GM18517 (cell line): ENCODE data around the gene CLEC4F.
A peak's percentile ranks its signal among the peaks of the same experiment; 100 is the strongest.

Experiments
- ATAC-seq: cut with Tn5 transposase; IDR thresholded peaks from one replicate; pipeline ENCODE4 v1.9.1; 2021; ENCODE audit warnings: mild to moderate bottlenecking, moderate library complexity; ENCODE audit not compliant: unreplicated experiment

Gene CLEC4F, protein sequence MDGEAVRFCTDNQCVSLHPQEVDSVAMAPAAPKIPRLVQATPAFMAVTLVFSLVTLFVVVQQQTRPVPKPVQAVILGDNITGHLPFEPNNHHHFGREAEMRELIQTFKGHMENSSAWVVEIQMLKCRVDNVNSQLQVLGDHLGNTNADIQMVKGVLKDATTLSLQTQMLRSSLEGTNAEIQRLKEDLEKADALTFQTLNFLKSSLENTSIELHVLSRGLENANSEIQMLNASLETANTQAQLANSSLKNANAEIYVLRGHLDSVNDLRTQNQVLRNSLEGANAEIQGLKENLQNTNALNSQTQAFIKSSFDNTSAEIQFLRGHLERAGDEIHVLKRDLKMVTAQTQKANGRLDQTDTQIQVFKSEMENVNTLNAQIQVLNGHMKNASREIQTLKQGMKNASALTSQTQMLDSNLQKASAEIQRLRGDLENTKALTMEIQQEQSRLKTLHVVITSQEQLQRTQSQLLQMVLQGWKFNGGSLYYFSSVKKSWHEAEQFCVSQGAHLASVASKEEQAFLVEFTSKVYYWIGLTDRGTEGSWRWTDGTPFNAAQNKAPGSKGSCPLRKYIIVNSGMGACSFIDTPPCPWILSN

DNA sequence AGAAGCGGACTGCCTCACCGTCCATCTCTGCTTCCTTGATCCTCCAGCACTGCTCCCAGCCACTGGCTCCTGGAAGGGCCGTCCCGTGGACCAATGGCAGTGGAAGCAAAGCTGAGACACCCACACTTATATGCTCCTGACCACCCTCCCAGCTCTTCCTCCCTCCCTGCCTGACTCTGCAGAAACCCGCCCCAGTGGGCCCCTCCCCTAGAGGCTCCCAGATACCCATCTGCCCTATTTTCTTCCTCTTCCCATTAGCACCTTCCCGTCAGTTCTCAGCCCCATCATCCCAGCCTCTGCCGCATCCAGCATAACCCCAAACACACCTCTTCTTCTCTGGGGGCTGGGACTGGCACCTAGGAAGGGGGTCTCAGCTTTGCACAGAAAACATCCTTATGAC is at the start of gene CLEC4F:
Gene CLEC4F (minus strand): TSS at position 101 of the 400 bp plus-strand sequence. CDS start 76 bp downstream, at position 25.
- no peak for ATAC-seq

DNA sequence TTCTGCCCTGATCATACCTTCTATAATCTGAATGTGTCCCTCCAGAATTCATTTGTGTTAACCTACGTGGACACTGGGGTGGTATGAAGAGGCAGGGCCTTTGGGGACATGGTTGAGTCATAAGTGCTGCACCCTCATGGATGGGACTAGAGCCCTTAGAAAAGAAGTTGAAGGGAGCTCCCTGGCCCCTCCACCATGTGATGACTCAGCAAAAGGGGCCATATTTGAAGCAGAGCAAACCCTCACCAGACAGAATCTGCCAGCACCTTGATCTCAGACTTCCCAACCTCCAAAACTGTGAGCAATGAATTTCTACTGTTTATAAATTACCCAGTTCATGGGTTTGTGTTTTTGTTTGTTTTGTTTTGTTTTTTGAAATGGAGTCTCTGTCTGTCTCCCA is 48.6 kb upstream of the CLEC4F start:
- no peak for ATAC-seq

DNA sequence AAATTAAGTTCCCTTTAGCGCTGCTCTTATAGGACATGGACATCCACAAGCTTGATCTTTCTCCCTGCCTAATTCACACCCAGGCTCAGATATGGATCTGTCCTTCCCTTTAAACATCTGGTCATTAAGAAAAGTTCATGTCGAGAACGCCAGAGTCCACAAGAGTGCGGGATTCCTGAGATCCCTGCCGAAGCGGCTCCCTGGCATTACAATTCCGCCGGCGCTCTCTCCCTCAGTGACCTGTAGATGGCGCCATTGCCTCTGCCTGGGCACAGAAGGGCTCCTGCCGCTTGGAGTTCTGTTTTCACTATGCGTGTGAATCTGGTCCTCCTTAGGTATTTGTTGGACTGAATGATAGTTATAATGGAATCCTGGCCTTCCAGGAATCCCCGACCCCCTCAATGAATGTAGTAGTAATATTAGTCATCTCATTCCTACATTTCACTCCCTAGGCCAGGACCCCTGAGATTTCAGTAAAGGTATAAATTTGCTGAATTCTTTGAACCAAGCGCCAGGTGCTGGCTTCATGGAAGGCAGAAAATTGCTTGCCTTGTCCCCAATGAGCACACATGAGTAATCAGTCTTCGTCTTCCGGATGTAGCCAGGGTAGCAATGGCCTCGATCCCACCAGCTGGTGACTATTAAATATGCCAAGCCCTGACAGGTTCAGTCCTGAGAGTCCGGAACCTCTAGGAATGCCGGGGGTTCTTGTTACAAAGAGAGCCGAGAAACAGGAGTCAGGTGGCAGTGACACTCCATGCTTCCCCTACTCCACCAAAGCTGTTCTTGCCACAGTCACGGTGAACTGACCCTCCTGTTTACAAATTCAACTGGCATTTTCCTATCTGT is 41.6 kb upstream of the CLEC4F start:
- no peak for ATAC-seq

DNA sequence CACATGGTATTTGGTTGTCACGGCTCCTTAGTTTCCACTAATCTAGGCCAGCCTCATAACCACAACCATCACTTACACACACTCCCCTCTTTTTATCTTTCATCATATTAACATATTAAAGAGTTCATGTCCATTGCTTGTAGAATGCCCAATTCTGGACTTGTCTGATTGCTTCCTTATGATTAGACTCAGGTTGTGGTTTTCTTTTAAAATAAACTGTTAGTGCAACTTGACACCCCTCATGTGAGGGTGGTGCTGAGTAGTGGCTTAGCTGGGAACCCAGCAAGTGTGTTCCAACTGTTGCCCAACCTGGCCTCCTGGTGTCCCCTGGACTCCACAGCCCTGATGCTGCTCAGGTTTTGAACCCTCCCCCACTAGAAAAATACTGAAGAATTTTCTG is 35.3 kb upstream of the CLEC4F start:
- ATAC-seq, result no peak

DNA sequence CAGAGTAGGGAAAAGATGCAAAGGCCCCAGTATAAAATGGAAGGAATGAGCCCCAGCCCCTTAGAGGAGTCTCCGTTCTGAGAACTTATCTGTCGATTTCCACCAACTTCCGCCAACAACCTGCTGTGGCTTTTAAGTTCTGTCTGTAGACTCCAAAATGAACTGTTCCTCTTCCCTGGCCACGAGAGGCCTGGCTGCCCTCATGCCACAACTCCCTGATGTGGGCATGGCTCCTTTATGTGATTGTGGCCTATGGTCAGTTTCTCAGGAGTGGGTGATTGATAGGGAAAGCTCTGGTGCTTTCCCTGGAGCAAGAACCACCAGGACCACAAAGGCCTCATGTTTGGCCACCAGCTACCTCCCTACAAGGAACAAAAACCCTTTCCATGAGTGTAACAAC is 34.0 kb upstream of the CLEC4F start:
- ATAC-seq, result no peak

DNA sequence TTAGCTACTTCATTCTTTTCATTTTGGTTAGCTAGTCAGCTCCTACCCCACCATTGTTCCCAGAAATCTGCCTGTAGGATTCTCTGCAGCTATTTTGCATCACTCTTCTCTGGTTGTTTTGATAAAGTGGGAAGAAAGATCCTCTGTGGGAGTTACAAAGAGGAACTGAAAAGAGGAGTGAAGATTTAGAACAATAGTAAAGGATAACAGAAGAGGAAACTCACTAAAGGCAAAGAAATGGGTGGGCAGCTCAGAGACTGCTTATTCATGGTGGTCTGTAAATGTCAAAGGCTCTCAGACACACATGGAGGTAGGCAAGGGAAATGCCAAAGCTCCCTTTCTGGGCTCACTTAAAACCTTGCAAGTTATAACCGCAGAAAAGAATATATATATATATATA is 32.4 kb upstream of the CLEC4F start:
- no peak for ATAC-seq

DNA sequence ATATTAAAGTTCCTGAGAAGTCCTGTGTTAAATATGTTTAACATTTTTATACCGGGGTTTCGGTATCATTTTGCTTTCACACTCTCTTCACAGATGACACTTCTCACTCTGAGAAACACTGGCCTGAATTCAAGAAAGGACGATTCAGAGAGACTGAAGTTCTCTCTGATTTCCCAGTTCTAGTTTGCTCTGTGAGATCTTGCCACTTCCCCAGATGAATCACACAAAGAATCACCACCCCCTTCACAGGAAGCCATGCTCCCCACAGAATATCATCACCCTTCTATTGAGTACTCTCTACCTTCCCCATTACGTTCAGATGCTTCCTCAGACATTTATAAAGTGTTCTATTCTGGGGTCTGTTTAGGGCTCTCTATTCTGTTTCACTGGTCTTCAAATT is 31.3 kb upstream of the CLEC4F start:
- peak; percentile 71 for ATAC-seq

DNA sequence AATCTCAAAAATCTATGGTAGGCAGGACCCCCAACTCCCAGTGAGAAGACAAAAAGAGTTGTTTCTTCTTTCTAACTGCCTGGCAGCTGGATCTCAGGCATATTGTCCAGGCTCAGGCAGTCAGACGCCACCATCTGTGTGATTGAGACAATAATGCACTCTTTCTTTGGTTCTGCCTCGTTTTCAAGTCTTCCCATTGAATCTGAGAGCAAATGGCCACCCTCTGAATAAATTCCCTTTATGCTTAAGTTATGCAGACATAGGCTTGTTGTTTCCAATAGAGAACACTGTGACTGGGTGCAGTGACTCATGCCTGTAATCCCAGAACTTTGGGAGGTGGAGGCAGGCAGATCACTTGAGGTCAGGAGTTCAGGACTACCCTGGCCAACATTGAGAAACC is 30.5 kb upstream of the CLEC4F start:
- ATAC-seq, result no peak

DNA sequence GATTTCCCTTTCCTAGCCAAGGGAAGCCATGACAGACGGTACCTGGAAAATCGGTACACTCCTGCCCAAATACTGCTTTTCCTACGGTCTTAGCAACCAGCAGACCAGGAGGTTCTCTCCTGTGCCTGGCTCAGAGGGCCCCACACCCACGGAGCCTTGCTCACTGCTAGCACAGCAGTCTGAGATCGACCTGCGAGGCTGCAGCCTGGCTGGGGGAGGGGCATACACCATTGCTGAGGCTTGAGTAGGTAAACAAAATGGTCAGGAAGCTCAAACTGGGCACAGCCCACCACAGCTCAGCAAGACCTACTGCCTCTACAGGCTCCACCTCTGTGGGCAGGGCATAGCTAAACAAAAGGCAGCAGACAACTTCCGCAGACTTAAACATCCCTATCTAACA is 22.0 kb upstream of the CLEC4F start:
- ATAC-seq, result no peak

DNA sequence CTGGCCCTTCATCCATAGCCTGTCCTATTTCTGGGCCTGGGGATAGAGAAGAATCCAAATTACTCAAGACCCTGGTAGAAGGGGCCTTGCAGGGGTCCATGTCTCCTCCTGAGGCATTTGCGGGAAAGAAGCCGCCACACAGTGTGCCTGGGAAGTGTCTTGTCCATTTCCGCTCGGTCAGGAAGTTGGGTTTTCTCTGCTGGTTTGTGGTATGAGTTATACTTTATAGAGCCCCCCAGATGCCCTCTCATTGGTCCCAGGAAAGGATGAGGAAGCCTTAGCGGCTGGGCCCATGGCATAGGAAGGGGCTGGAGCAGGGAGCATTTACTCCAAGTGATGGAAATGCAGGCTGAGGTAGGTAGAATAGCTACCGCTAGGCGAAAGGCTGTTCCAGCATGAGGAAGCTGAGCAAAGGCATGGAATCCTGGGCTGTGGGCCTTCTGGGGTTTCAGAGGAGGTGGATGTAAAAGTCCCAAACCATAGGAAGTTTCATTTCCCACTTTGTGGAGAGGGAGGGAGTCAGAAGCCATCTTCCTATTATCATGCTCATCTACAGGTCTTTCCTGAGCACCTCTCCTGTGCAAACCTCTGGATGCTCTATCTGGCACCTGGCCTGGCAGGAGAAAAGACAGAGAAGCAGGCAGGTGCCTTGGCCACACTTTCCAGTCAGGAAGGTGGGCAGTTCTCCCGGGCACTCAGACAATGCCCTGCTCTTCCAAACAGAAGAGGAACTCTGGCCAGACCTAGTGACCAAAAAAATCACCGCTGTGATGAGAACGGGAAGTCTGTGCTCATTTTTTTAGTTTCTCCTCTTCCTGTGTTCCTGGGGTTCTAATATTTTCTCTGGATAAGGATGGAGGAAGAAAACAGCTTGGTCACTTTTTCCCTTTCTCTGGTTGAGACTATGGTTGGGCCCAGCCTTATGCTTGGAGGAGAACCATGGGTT is 17.9 kb upstream of the CLEC4F start:
- no peak for ATAC-seq

DNA sequence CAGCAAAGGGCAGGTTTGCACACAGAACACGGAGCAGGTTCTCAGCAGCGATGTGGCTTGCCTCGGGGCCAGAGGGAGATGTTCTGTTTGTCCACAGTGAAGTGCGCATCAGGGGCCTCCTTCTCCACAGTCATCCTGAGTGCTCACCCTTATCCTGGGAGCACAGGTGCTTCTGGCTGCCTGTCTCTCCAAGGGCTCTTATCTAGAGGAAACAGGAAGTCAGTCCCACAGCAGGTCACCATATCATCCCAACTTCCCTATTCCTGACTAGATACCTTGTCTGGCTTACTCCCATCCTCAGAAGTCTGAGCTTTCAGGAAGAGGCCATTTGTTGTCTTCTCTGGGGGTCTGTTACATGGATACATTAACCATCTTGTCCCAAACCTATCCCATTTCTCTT is 15.2 kb upstream of the CLEC4F start, which contains the start of gene CD207:
Gene CD207 (minus strand): TSS at position 174 of the 400 bp plus-strand sequence. CDS start 40 bp downstream, at position 134.
- ATAC-seq, result no peak

DNA sequence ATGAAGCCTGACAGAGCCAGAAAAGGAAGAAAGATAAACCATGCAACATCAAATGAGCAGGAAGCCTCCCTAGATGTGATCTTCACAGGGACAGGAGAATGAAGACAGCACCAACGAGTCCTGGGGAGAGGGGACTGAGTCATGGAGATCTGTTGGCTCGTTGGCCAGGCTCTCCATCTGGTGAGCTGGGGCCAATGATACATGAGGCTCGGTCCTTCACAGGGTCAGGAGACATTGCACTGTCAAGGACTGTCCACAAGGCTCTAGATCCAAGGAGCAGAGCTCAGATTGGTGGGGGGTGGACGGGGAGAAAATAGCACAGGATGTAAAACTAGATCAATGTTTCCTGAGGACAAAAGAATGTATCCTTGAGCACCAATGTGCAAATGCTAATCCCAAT is 14.5 kb upstream of the CLEC4F start:
- ATAC-seq, result no peak

DNA sequence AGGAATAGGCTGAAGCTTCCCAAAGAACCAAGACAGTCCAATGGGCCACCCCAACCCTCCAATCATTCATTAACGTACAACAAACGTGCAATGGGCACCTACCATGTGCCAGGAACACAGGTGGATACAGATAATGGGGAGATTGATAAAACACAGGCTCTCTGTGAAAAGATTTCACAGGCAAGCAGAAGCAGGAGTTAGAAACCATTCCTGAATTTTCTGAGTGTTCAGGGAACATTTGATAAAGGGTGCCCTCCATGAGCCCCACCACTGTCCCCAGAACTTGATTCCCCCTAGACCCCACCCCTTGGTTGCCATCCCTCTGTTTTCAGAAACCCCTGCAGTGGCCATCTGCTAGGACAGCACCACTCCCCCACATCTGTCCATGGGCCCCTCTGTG is 13.7 kb upstream of the CLEC4F start:
- no peak for ATAC-seq

DNA sequence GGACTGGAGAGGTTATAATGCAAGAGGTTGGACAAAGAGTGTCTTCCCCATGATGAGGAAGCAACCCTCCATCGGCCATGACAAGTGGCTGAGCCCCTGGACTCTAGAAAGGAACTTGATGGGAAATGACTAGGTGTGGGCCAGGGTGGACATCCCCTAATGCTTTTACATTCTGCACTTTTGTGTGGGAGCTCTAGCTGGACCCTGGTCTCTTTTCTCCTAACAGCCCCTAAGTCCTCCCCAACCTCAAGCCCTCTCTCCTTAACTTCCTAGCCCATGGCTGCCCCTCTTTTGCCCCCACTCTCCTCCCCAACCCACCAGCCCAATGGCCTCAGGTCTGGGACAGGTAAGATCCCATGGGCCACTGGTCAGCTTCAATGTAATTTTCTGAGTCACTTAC is 12.8 kb upstream of the CLEC4F start:
- no peak for ATAC-seq

DNA sequence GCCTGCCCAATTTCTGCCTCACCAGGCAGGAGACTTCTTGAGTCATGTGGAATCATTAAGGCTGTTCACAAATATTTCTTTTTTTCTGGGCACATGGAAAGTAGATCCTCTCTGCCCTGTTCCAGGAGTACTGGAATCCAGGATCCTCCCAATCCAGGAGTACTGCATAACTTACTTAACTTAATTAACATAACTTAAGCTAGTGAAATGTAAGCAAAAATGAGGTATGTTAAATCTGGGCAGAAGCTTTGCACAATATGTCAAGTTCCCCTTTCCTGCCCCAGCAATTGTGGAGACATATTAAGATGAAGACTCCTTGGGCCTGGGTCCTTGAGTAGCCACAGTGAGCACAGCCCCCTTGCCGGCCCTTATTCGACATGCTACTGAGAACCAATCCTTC is 12.0 kb upstream of the CLEC4F start:
- no peak for ATAC-seq

DNA sequence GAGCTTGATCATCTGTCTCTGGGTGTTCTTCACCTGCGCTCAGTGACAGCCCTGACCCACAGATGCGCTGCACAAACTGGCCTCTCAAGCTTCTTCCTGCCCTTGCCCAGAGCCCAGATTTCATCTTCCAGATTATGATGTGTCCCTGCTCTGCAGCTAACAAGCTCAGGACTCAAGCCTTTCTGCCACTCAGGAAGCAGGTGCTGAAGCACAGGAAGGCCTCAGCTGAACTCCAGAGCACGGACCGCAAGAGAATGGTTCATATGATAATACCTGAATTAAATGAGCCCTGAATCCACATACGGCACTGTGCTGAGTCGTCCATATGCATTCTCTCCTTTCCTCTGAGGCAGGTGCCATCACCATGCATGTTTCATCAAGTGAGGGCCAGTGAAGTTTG is 11.5 kb upstream of the CLEC4F start:
- no peak for ATAC-seq

DNA sequence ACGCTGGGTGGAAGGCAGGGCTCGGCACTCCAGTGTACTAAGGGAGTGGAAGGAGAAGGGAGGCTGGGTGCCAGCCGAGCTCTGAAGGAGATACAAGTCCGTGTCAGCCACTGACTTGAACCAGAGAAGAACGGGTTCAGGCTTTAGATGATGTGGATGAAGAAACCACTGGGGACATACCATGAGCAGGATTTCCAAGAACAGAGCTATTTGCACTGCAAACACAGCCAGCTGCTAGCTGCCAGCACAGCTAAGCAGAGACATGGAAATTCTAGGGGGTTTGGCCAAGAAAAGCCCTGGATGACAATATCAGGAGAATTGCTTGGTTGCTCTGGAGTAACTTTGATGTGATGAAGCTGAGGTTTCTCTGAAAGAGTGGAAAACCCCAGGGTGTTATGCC is 10.0 kb upstream of the CLEC4F start:
- no peak for ATAC-seq

DNA sequence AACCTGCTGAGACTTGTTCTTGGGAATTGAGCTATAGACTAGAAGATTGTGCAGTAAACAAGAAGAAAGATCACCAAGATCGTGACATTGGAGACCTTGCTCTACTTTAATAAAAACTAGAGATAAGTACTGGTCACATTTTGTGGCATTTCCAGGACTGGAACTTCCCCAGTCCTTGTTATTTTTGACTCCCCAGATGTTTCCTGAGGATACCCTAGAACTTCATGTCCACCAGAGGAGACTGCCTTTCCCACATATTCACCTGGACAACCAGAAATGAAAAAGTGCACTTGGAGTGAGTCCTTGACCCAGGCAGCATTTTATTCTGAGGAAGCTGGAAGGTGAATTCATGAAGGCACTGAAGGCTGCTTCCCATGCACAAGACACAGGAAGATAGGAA is 9.5 kb upstream of the CLEC4F start:
- no peak for ATAC-seq

DNA sequence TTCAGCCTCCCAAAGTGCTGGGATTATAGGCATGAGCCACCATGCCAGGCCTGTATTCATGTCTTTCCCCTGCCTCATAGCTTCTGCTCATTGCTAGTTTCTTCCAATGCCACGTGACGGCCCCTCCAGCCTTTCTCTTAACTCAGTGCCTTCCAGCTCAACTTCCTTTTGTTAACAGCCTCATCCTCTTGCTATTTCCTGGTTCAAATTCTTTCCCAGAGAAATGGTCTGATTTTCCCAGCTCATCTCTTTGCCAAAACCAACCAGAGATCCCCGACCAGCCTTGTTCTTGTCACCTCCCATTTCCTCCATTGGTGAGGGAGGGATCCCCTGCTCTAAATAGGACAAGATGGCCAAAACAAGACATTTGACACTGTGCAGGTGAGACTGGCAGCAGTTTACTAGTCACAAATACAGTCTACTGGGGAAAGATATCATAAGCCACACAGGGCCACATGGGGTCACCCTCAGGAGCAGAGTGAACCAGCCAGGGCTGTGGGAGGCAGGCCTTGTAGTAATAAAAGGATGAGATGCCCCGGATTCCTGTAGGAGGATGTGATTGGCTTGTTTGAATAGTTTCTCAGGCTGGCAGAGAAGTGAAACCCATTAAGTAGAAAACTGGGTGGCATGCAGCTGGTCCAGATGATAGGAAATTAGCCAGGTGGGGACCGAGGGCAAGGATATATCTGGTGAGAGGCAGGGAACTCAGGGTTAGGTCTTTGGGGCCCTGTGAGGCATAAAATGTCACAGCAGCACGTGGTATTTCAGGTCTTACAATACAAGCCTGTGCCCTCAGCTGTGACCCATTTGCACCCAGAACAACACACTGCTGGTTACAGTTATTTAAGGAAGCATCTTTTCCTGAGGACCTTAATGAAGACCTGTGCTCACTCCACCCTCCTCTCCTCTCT is 8.8 kb upstream of the CLEC4F start:
- no peak for ATAC-seq

DNA sequence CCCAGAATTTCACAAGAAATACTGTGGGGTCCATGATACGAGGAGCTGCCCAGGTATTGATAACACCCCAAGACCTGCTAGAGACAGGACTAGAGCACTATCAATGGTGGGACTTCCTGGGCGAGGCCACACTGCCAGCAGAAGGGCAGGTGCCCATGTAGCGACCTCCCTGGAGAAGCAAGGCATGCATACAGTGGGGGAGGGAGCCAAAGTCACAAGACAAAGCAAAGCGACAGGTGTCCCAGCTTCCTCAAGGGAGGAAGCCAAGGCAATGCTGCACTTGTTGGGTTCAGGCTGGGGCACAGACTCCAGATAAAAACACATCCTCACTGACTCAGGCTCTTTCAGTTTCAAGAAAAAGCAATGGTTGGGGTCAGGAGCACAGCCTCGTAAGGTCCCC is 7.7 kb upstream of the CLEC4F start:
- ATAC-seq, result no peak
